H9 (cell line): ENCODE data around the gene SLC7A9. TPM values are rescaled to one million over a fixed set of nuclear protein-coding genes. Genes with fewer than 3 reads are reported as not detected.

ENCODE experiments used
- DNase-seq: peaks from one replicate; pipeline ENCODE4 v3.0.0-alpha.2; 2017
- H2AFZ ChIP-seq: one replicate; pipeline ENCODE4 v1.6.1; 2013; ENCODE audit warnings: mild to moderate bottlenecking, low read length, control low read depth, moderate library complexity
- H2AK5ac ChIP-seq: 2 replicates; pipeline ENCODE4 v1.6.1; 2013; ENCODE audit warnings: low read length, control low read depth, mixed read lengths; ENCODE audit not compliant: insufficient read length
- H2BK120ac ChIP-seq: one replicate; pipeline ENCODE4 v1.6.1; 2013; ENCODE audit warnings: low read depth, mild to moderate bottlenecking, low read length, control low read depth, inconsistent platforms; ENCODE audit not compliant: poor library complexity, severe bottlenecking
- H2BK12ac ChIP-seq: 2 replicates; pipeline ENCODE4 v1.6.1; 2013; ENCODE audit warnings: low read length, control low read depth, mixed read lengths, low read depth; ENCODE audit not compliant: insufficient read length
- H2BK15ac ChIP-seq: 2 replicates; pipeline ENCODE4 v1.6.1; 2013; ENCODE audit warnings: low read depth, low read length, control low read depth
- H2BK20ac ChIP-seq: one replicate; pipeline ENCODE4 v1.6.1; 2013; ENCODE audit warnings: low read depth, mild to moderate bottlenecking, low read length, control low read depth, inconsistent platforms; ENCODE audit not compliant: poor library complexity, severe bottlenecking
- H2BK5ac ChIP-seq: 2 replicates; pipeline ENCODE4 v1.6.1; 2013; ENCODE audit warnings: low read length, control low read depth, mixed read lengths; ENCODE audit not compliant: insufficient read length
- H3K14ac ChIP-seq: 2 replicates; pipeline ENCODE4 v1.6.1; 2013; ENCODE audit warnings: low read length, control low read depth; ENCODE audit not compliant: insufficient read depth
- H3K18ac ChIP-seq: 2 replicates; pipeline ENCODE4 v1.6.1; 2013; ENCODE audit warnings: low read depth, mild to moderate bottlenecking, mixed read lengths, low read length, control low read depth; ENCODE audit not compliant: insufficient read length
- H3K23ac ChIP-seq: 2 replicates; pipeline ENCODE4 v1.6.1; 2013; ENCODE audit warnings: low read length, control low read depth, mixed read lengths, low read depth; ENCODE audit not compliant: insufficient read length
- H3K23me2 ChIP-seq: 2 replicates; pipeline ENCODE4 v1.6.1; 2013; ENCODE audit warnings: low read depth, mild to moderate bottlenecking, mixed read lengths, low read length, control low read depth; ENCODE audit not compliant: insufficient read length, poor library complexity, severe bottlenecking
- H3K27ac ChIP-seq: 2 replicates; pipeline ENCODE4 v1.5.1; 2013; ENCODE audit warnings: low read length, control low read depth, mixed read lengths, low read depth; ENCODE audit not compliant: insufficient read length
- H3K27me3 ChIP-seq: 2 replicates; pipeline ENCODE4 v1.6.1; 2013; ENCODE audit warnings: low read length, control low read depth, inconsistent platforms; ENCODE audit not compliant: insufficient read depth
- H3K4ac ChIP-seq: 2 replicates; pipeline ENCODE4 v1.6.1; 2013; ENCODE audit warnings: low read depth, mild to moderate bottlenecking, control low read depth, inconsistent platforms, low read length, moderate library complexity
- H3K4me1 ChIP-seq: 2 replicates; pipeline ENCODE4 v1.6.1; 2013; ENCODE audit warnings: low read length, control low read depth, inconsistent platforms; ENCODE audit not compliant: insufficient read depth
- H3K4me2 ChIP-seq: 2 replicates; pipeline ENCODE4 v1.6.1; 2013; ENCODE audit warnings: low read length, control low read depth, mixed read lengths; ENCODE audit not compliant: insufficient read length, insufficient read depth
- H3K56ac ChIP-seq: 2 replicates; pipeline ENCODE4 v1.6.1; 2013; ENCODE audit warnings: low read depth, mild to moderate bottlenecking, mixed read lengths, low read length, control low read depth; ENCODE audit not compliant: insufficient read length
- H3K79me1 ChIP-seq: 2 replicates; pipeline ENCODE4 v1.6.1; 2013; ENCODE audit warnings: low read depth, mild to moderate bottlenecking, moderate library complexity, low read length, control low read depth, inconsistent platforms; ENCODE audit not compliant: insufficient read depth, poor library complexity, severe bottlenecking
- H3K79me2 ChIP-seq: 2 replicates; pipeline ENCODE4 v1.6.1; 2013; ENCODE audit warnings: low read length, control low read depth, inconsistent platforms; ENCODE audit not compliant: insufficient read depth
- H3K9ac ChIP-seq: 2 replicates; pipeline ENCODE4 v1.6.1; 2013; ENCODE audit warnings: low read length, control low read depth, mixed read lengths; ENCODE audit not compliant: insufficient read length; ENCODE audit errors: extremely low read depth
- H3K9me3 ChIP-seq: one replicate; pipeline ENCODE4 v1.6.1; 2013; ENCODE audit warnings: low read depth, low read length, inconsistent platforms; ENCODE audit not compliant: control insufficient read depth
- H3T11ph ChIP-seq: one replicate; pipeline ENCODE4 v1.6.1; 2013; ENCODE audit warnings: mild to moderate bottlenecking, low read length, control low read depth, inconsistent platforms
- H4K20me1 ChIP-seq: one replicate; pipeline ENCODE4 v1.6.1; 2013; ENCODE audit not compliant: control insufficient read depth, insufficient read length, insufficient read depth
- H4K5ac ChIP-seq: 2 replicates; pipeline ENCODE4 v1.6.1; 2013; ENCODE audit warnings: low read depth, mild to moderate bottlenecking, mixed read lengths, low read length, control low read depth; ENCODE audit not compliant: insufficient read length
- H4K8ac ChIP-seq: replicated peaks from 2 replicates; pipeline ENCODE4 v1.6.1; 2013; ENCODE audit warnings: low read length, control low read depth, mixed read lengths, low read depth; ENCODE audit not compliant: insufficient read length
- H4K91ac ChIP-seq: 2 replicates; pipeline ENCODE4 v1.6.1; 2013; ENCODE audit warnings: low read depth, mild to moderate bottlenecking, moderate library complexity, mixed read lengths, low read length, control low read depth; ENCODE audit not compliant: insufficient read length
- H3K27ac Mint-ChIP-seq, 3 experiments: 2 replicates in 2 of 3; 3 replicates in 1 of 3; pipeline ENCODE4 v1.8.0; 2020 to 2021; ENCODE audit warnings: mixed read lengths in 3 of 3, mild to moderate bottlenecking in 1 of 3, moderate library complexity in 1 of 3
- H3K27me3 Mint-ChIP-seq: 2 replicates; pipeline ENCODE4 v1.8.0; 2021; ENCODE audit warnings: low read depth, mild to moderate bottlenecking, moderate library complexity, mixed read lengths
- H3K36me3 Mint-ChIP-seq, 3 experiments: 2 replicates in 2 of 3; 3 replicates in 1 of 3; pipeline ENCODE4 v1.8.0; 2020 to 2021; ENCODE audit warnings: low read depth in 3 of 3, mixed read lengths in 3 of 3; ENCODE audit not compliant: insufficient read depth in 1 of 3
- H3K4me1 Mint-ChIP-seq, 2 experiments: 2 replicates each; pipeline ENCODE4 v1.8.0; 2020; ENCODE audit warnings: mixed read lengths in 2 of 2
- H3K4me3 Mint-ChIP-seq, 2 experiments: 2 replicates in 1 of 2; 3 replicates in 1 of 2; pipeline ENCODE4 v1.8.0; 2020 to 2021; ENCODE audit warnings: mild to moderate bottlenecking in 2 of 2, mixed read lengths in 2 of 2, moderate library complexity in 1 of 2
- H3K9me3 Mint-ChIP-seq, 2 experiments: 2 replicates in 1 of 2; 3 replicates in 1 of 2; pipeline ENCODE4 v1.8.0; 2020; ENCODE audit warnings: mild to moderate bottlenecking in 2 of 2, mixed read lengths in 2 of 2, moderate library complexity in 1 of 2
- CTCF ChIP-seq: fragments of 200-600 bp; sonication (generic); conservative IDR thresholded peaks from 3 replicates; pipeline ENCODE4 v1.8.0; 2021; ENCODE audit warnings: antibody characterized with exemption, mild to moderate bottlenecking
- WGBS: extraction: QIAGEN DNeasy Blood & Tissue Kit; methylation state at CpG from one replicate; pipeline ENCODE4 v1.1.7; 2013; ENCODE audit warnings: missing lambda C conversion rate, low lambda C conversion rate, mixed read lengths; ENCODE audit not compliant: insufficient read length; ENCODE audit errors: extremely low coverage; 5-methylcytosine and 5-hydroxymethylcytosine counted together
- total RNA-seq: library from RNA; stranded (reverse); gene quantifications from 2 replicates; pipeline ENCODE4 v1.2.1, GENCODE V29; 2021

Gene SLC7A9
- total RNA-seq, 1 experiment from 2014 or later = not detected

GRCh38 chr19:32890326-32890725 is 20.8 kb upstream of the SLC7A9 start:
- no peaks in the 10 kb centered on the region for H3K23me2 ChIP-seq
- peaks cover 2 to 7% of the 10 kb centered on the region in 2 experiments; a peak in 1 of 4 replicates for H3K4me1 Mint-ChIP-seq
- no peak overlapping the region for H2BK15ac ChIP-seq
- H2AFZ ChIP-seq = no peak overlapping the region
- WGBS = no CpG with 5 or more reads among the region's 13 CpGs
- H3T11ph ChIP-seq = no peak overlapping the region
- H3K4ac ChIP-seq = no peak overlapping the region
- no peaks in the 10 kb centered on the region for H3K79me1 ChIP-seq
- H3K27me3 Mint-ChIP-seq = no peaks in the 10 kb centered on the region; the same call in 1 of the 2 replicates
- H3K9me3 Mint-ChIP-seq = peaks cover 15% of the 10 kb centered on the region in 2 experiments
- no peak overlapping the region for H2BK5ac ChIP-seq
- no peak overlapping the region for H4K5ac ChIP-seq
- H3K18ac ChIP-seq = no peak overlapping the region
- H3K27ac ChIP-seq = no peak overlapping the region
- H3K23ac ChIP-seq = no peak overlapping the region
- H2BK120ac ChIP-seq = no peak overlapping the region
- H2BK12ac ChIP-seq = no peak overlapping the region
- no peak for TF ChIP-seq CTCF
- DNase-seq = no peak
- no peak overlapping the region for H3K56ac ChIP-seq
- H3K36me3 Mint-ChIP-seq = peaks cover 17 to 27% (median 21%) of the 10 kb centered on the region in 3 experiments
- H3K9me3 ChIP-seq = no peaks in the 10 kb centered on the region
- H3K9ac ChIP-seq = no peak overlapping the region
- peak overlapping the region in 2 of 3 experiments; percentile 68 to 83; a peak in 2 of 7 replicates for H3K27ac Mint-ChIP-seq
- H2BK20ac ChIP-seq = no peak overlapping the region
- H3K14ac ChIP-seq = 0 out of 2 replicates have a peak overlapping the region, but pooled peaks have one; percentile 65
- no peak overlapping the region for H4K8ac ChIP-seq
- H2AK5ac ChIP-seq = no peak overlapping the region
- no peaks in the 10 kb centered on the region for H4K20me1 ChIP-seq
- no peak overlapping the region for H3K4me2 ChIP-seq
- no peaks in the 10 kb centered on the region for H3K4me1 ChIP-seq
- no peak overlapping the region; a peak in 1 of 5 replicates for H3K4me3 Mint-ChIP-seq
- H3K79me2 ChIP-seq = no peaks in the 10 kb centered on the region
- H3K27me3 ChIP-seq = no peaks in the 10 kb centered on the region; the same call in 1 of the 2 replicates
- H4K91ac ChIP-seq = no peak overlapping the region
